Kidney capillary endothelial cell (primary cell): ENCODE data around the gene TMEM72.
A peak's percentile ranks its signal among the peaks of the same experiment; 100 is the strongest.

Source experiments
- DNase-seq: peaks from one replicate; pipeline ENCODE4 v3.0.0-alpha.2; 2018; ENCODE audit warnings: low spot score

The TMEM72 gene

GRCh38 chr10:44955413-44956070 lies 44.4 kb downstream of the TMEM72 start:
- DNase-seq = no peak

DNA sequence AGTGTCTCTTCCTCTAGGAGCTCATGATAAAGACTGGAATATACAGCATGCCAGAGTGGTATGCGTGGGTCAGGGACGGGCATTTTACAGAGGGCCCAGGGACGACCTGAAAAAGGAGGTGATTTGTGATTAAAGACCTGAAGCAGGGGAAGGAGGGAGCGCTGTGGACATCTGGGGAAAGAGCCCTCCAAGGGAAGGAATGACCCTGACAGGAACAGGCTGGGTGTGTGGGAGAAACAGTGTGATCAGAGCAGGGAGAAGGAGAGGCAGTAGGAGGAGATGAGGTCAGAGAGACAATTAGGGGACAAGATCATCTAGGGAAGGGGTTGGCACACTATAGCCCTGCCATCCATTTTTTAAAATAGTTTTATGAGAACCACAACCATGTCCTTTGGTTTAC lies 45.1 kb downstream of the TMEM72 start:
- DNase-seq = no peak

DNA sequence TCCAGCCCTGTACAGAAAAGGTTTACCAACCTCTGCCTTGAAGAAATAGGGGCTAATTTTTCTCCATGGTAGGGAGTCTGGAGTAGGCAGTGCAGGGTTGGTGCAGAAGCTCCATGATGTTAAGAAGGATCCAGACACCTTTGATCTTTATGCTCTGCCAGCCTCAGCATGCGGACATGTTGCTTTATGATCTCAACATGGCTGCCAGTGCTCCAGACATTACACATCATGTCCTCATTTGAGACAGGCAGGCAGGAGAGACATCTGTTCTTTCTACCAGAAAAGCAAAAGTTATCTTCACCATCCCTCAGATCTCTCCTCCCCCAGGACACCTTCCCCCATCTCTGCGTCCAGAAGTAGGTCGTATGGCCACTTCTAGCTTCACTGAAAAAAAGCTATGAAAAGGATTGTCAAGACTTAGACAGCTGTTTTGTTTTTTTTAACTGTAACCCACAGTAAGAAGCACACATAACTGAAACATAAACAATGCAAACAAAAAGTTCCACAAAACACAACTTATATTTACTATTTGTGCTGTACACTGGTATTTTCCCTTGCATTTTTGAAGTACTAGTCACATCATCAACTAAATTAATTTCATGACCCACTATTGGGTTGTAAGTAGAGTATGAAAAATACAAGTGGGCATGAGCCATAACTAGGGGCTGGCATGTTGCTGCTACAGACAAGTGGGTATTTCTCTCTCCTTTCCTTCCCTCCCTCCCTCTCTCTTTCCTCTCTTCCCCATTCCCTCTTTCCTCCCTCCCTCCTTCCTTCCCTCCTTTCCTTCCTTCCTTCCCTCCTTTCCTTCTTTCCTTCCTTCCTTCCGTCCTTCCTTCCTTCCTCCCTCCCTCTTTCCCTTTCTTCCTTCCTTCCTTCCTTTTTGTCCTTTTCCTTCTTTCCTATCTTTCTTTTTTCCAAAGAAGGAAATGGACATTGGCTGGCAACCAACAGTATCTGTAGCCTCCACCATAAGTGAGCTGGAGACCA lies 45.9 kb downstream of the TMEM72 start:
- no peak for DNase-seq

DNA sequence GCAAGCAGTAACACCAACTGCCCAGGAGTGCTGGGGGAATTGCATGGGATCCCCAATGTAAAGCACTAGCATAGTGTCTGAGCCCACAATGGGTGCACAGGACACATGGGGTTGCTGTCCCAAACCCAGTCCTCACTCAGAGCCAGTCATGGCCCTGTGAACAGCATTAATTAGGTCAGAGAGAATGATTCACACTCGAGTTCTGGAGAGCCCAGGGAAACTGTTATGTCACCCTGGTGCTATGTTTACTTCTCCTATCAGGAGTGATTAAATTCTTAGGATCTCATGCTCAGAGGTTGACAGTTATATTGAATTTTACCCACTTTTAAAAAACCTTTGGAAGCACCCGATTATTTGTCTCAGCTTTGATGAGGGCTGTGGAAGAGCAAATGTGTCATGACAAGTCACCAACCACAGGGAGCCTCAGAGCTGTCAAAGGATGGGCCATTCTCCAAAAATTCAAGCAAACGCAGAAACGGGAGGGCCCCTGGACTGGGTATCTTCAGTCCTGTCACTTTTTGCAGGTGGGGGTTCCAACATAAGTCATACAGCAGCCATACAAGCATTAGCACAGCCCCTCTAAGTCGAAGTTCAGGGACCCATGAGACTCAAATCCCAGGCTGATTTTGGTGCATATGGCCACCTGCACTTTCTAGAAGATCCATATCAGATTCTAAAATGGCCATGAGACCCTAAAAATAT lies 47.2 kb downstream of the TMEM72 start:
- DNase-seq = no peak

GRCh38 chr10:44958898-44959246 lies 47.7 kb downstream of the TMEM72 start:
- DNase-seq = no peak

- DNase-seq = peak; percentile 57
Observed at GRCh38 chr10:44959247-44960087, 48.3 kb downstream of the TMEM72 start, which contains the start of gene RASSF4. RASSF4 (plus strand) TSS chr10:44959802; CDS start chr10:44970203, 10,401 bp downstream.

- no peak for DNase-seq
Observed at GRCh38 chr10:44960088-44960460, 48.9 kb downstream of the TMEM72 start.

GRCh38 chr10:44960482-44961229 lies 49.5 kb downstream of the TMEM72 start:
- no peak for DNase-seq

- no peak for DNase-seq
Observed at GRCh38 chr10:44961230-44961571, 50.1 kb downstream of the TMEM72 start.

- DNase-seq = no peak
Observed at GRCh38 chr10:44961931-44962750, 51.0 kb downstream of the TMEM72 start.

- DNase-seq = no peak
Observed at GRCh38 chr10:44962870-44963738, 52.0 kb downstream of the TMEM72 start.

DNA sequence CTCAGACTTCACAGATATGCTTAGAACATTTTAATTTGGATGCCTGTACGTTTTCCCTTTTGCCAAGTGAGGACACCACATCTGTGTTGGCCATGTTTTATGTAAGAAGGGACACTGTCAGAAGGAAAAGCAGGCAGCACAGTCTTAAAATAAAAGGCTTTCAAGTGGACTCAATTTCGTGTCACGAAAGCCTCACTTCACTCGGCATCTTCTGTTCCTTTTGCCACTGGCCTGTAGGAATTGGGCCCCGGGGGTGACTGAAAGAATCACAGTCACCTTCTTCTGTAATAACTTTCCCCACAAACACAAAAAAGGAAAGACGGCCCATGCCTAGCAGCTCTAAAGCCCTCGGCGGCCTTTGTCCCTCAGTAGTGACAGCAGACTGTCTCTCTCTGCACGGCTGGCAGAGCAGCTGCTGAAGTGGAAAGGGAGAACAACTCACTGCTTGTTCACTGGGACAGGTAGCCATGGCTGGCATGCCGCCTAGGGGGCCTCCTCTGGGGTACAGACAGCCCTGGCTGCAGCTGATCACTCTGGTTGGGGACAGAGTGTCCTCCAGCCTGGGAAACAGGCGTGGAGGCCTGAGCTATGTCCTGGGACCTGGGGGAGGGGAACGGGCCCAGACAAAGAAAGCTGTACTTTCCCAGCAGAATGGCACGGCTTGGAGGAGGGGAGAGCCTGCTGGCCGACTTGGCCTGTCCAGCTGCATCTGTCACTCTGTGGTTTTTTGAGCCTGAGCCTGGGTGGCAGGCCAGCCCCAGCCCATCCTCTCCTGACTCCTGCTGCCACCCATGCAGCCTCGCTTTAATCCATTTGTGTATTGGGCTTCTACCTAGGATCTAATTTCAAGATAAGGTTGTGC lies 52.9 kb downstream of the TMEM72 start:
- no peak for DNase-seq

DNA sequence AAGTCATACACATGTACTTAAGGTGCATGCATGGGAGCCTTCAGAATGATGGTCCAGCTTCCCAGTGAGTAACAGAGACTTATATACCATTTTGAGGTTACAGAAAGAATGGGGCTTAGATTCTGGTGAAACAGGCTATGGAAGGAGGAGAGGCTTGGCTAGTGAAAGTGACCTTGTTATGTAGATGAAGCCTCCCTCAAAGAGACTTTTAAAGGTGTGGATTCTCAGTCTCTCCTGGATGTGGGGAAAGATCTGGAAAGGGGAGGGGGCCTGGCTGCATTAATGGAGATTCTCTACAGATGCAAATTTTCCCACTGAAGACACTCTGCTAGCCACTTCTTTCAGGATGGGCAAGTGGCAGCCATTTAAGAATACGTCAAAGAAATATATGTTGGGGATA lies 54.0 kb downstream of the TMEM72 start:
- no peak for DNase-seq

DNA sequence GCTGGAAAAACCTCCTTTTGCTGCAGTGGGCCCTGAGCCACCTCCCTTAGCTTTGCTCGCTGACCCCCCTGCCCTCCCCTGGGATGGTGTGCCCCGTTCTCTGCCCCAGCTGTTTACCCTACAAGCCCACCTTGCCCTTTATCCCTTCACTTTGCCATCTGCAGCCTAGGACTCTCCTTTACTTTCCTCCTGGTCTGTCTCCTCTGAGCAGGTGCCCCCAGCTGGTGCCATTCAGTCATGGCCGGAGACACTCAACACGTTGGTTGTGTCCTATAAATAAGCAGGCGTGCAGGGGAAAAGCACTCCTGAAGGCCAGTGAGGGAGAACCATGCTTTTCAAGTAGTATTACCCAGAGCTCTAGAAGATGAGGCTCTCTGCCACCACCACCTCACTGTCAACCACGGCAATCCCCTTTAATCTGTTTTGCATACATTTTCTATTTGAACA lies 54.5 kb downstream of the TMEM72 start:
- DNase-seq = no peak

GRCh38 chr10:44966129-44966815 lies 55.1 kb downstream of the TMEM72 start:
- DNase-seq = no peak

DNA sequence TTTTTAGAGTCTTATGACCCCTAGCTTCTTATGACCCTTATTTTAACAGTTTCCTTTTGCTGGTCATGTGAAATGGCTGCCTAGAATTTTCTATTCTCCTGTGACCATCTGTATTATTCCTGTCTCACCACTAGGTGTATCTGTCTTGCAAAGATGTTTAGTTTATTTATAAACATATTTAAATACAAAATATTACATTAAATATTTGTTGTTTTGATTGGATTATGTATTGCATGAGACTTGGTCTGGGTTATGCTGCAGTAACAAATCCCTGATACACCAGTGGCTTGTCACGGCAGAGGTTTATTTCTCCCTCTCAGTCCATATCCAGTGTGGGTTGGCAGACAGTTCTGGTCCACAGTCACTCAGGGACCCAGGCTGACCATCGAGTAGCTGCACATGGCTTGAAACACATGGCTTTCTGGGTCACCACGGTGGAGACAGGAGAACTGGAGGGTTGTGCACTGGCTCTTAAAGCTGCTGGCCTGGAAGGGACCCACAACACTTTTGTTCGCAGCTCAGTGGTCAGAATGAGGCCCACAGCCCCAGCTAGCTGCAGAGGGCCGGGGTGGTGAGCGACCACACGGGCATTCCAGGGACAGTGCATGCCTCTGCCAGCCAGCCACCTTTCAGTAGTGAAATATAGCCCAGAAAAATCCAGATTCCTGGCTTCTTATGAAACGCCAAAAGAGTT lies 55.8 kb downstream of the TMEM72 start:
- no peak for DNase-seq

- no peak for DNase-seq
Observed at GRCh38 chr10:44967616-44968015, 56.5 kb downstream of the TMEM72 start.
